A673 (cell line): ENCODE measurements around the gene GSAP.

ENCODE experiments used
- CTCF ChIP-seq: fragments of 300-800, 200-600 bp; sonication (generic); conservative IDR thresholded peaks from 2 replicates; pipeline ENCODE4 v1.5.1; 2017; ENCODE audit warnings: low read depth, mild to moderate bottlenecking, antibody characterized with exemption, low read length, moderate library complexity, mixed read lengths
- EZH2 ChIP-seq: fragments of 200-600 bp; sonication (generic); IDR thresholded peaks from 2 replicates; pipeline ENCODE4 v1.6.1; 2017; ENCODE audit warnings: borderline replicate concordance, low read depth, mild to moderate bottlenecking, mixed read lengths, antibody characterized with exemption, low read length; ENCODE audit not compliant: poor library complexity, severe bottlenecking

GRCh38 chr7:77289387-77289786, 126.8 kb downstream of the GSAP start:
- TF ChIP-seq EZH2 (no peak), CTCF (no peak)
